Subcutaneous abdominal adipose tissue (tissue), 5 donors: ENCODE results near the gene DOCK7.
"Not testable (repeated sequence)": the region's sequence is repeated elsewhere in the genome, so short reads cannot be mapped to it uniquely, and the experiment has no call there.

ENCODE experiments used
- H3K27ac ChIP-seq: one replicate; pipeline ENCODE4 v1.7.0; 2013; ENCODE audit warnings: low read depth, mild to moderate bottlenecking, inconsistent platforms, low read length, moderate library complexity
- H3K27me3 ChIP-seq, 5 donors: one replicate each; pipeline ENCODE4 v1.7.0; 2013; ENCODE audit warnings: low read length in 5 of 5, inconsistent platforms in 1 of 5; ENCODE audit not compliant: control insufficient read depth in 5 of 5, insufficient read depth in 4 of 5
- H3K36me3 ChIP-seq, 5 donors: one replicate each; pipeline ENCODE4 v1.7.0; 2013; ENCODE audit warnings: low read length in 5 of 5; ENCODE audit not compliant: control insufficient read depth in 5 of 5, insufficient read depth in 5 of 5
- H3K4me1 ChIP-seq, 5 donors: one replicate each; pipeline ENCODE4 v1.7.0; 2013; ENCODE audit warnings: low read length in 5 of 5, mild to moderate bottlenecking in 3 of 5, moderate library complexity in 1 of 5; ENCODE audit not compliant: control insufficient read depth in 5 of 5, insufficient read depth in 5 of 5
- H3K4me3 ChIP-seq, 5 donors: one replicate each; pipeline ENCODE4 v1.7.0; 2013; ENCODE audit warnings: low read length in 5 of 5, low read depth in 1 of 5
- H3K9ac ChIP-seq, 5 donors: one replicate each; pipeline ENCODE4 v1.7.0; 2013; ENCODE audit warnings: low read length in 5 of 5, mild to moderate bottlenecking in 4 of 5, moderate library complexity in 3 of 5
- H3K9me3 ChIP-seq, 5 donors: one replicate each; pipeline ENCODE4 v1.7.0; 2013; ENCODE audit warnings: low read length in 5 of 5; ENCODE audit not compliant: control insufficient read depth in 5 of 5
- donor health status: healthy.
- donor health status: healthy.
- donor health status: healthy.
- donor health status: healthy.
- donor health status: healthy.

Gene DOCK7

GRCh38 chr1:62677822-62678221, 10.4 kb downstream of the DOCK7 start:
- H3K27me3 ChIP-seq, H3K9ac ChIP-seq, H3K36me3 ChIP-seq, H3K4me3 ChIP-seq, H3K27ac ChIP-seq, H3K9me3 ChIP-seq: not testable (repeated sequence)
- peaks cover 0 to 11% (median 0%) of the 10 kb centered on the region in 5 donors for H3K4me1 ChIP-seq

DNA sequence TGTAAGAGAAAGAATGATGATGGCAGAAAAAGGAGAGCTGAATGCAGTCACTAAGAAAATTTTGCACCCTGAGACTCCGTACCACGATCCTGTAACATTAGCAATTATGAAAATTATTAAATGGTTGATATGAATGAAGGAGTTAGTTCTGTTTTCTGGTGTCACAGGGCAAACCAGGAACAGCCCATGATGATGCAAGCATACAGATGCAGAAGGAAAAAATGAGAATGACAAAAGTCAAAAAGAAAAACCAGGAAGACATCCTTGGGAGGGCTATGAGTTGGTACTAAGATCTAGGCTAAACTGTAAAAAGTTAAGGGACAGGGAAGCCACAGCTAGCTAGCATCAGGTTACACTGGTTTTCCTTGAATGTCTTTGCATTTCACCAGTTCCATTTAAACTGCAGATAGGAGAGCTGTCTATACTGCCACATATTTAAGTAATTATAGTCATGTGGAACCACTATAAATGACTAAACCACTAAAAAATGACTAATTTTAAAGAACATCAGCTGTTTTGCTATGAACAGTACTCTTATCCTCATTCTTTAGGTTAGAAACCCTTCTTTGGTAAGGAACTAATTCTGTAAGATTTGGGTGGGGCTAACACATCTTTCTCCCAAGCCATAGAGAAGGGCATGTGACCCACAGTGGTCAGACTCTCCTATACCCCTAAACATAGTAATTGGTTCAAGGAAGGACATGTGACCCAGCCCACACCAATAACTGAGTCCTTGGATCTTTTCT, 11.4 kb downstream of the DOCK7 start:
- H3K9me3 ChIP-seq = no peaks in the 10 kb centered on the region
- H3K9ac ChIP-seq = no peak overlapping the region
- no peaks in the 10 kb centered on the region for H3K27me3 ChIP-seq
- H3K36me3 ChIP-seq = peaks cover 0 to 4% (median 0%) of the 10 kb centered on the region in 5 donors
- H3K4me3 ChIP-seq = no peak overlapping the region
- H3K4me1 ChIP-seq = peaks cover 0 to 6% (median 0%) of the 10 kb centered on the region in 5 donors
- H3K27ac ChIP-seq = no peak overlapping the region

- H3K9ac ChIP-seq = no peak overlapping the region
- H3K4me3 ChIP-seq = no peak overlapping the region
- H3K36me3 ChIP-seq = peaks cover 0 to 4% (median 0%) of the 10 kb centered on the region in 5 donors
- no peaks in the 10 kb centered on the region for H3K9me3 ChIP-seq
- no peak overlapping the region for H3K27ac ChIP-seq
- peaks cover 0 to 5% (median 0%) of the 10 kb centered on the region in 5 donors for H3K4me1 ChIP-seq
- no peaks in the 10 kb centered on the region for H3K27me3 ChIP-seq
These were observed 14.6 kb downstream of the DOCK7 start for GRCh38 chr1:62673629-62674028.

GRCh38 chr1:62672029-62672428, 16.2 kb downstream of the DOCK7 start:
- H3K27me3 ChIP-seq = no peaks in the 10 kb centered on the region
- H3K4me1 ChIP-seq = peaks cover 0 to 5% (median 0%) of the 10 kb centered on the region in 5 donors
- H3K36me3 ChIP-seq = peaks cover 0 to 4% (median 0%) of the 10 kb centered on the region in 5 donors
- no peak overlapping the region for H3K27ac ChIP-seq
- H3K4me3 ChIP-seq = no peak overlapping the region
- no peaks in the 10 kb centered on the region for H3K9me3 ChIP-seq
- H3K9ac ChIP-seq = no peak overlapping the region

DNA sequence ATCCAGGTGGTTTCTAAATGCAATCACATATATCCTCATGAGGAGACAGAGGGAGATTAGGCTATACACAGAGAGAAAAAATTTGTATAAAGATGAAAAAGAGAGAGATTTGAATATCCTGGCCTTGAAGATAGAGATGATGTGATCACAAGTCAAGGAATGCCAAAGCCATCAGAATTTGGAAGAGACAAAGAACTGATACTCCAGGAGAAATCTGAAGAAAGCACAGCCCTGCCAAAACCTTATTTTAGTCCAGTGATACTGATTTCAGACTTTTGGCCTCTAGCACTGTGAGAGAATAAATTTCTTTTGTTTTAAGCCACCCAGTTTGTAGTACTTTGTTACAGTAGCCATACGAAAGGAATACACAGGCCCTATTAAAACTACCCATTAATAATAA, 33.4 kb downstream of the DOCK7 start:
- Histone ChIP-seq H3K4me3 (no peak overlapping the region), H3K27ac (no peak overlapping the region), H3K9ac (no peak overlapping the region), H3K4me1 (peaks cover 0 to 8% (median 0%) of the 10 kb centered on the region in 5 donors), H3K27me3 (no peaks in the 10 kb centered on the region), H3K36me3 (peaks cover 3 to 11% (median 3%) of the 10 kb centered on the region in 5 donors), H3K9me3 (no peaks in the 10 kb centered on the region)

DNA sequence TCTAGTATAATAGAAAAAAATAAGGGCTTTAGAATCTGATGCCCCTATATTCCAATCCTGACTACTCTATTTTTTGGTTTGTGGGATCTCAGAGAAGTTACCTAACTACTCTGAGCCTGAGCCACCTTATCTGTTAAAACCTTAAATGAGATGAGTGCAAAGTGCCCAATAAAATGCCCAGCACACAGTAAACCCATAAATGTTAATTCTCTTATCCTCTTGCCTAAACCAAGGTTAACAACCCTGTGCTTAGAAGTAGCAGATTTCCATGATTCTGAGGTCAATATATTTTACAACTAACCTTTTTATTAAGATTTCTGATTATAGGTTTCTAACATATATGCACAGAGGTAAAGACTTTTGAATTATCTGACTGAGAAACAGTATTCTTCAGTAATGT, 35.8 kb downstream of the DOCK7 start:
- Histone ChIP-seq H3K9me3 (no peaks in the 10 kb centered on the region), H3K27me3 (no peaks in the 10 kb centered on the region), H3K4me3 (no peak overlapping the region)

DNA sequence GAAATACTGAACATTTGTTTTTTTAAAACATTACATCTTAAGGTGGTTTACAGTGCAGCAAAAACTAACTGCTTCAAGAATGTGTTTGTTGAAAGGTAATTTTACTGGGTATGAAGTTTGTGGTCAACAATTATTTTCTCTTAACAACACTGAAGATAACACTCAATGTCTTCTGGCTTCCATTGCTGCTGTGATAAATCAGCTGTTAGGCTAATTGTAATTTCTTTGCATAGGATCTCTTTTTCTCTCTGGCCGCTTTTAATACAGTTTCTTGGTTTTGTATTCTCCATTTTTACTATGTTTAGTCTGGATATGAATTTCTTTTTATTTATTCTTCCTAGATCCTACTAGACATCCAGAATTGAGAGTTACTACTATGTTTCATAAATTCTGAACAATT, 44.9 kb downstream of the DOCK7 start:
- no peaks in the 10 kb centered on the region for H3K27me3 ChIP-seq
- H3K4me3 ChIP-seq = no peak overlapping the region
- H3K27ac ChIP-seq = no peak overlapping the region
- peaks cover 14 to 36% (median 26%) of the 10 kb centered on the region in 5 donors for H3K36me3 ChIP-seq
- H3K9ac ChIP-seq = no peak overlapping the region
- H3K4me1 ChIP-seq = no peaks in the 10 kb centered on the region
- no peaks in the 10 kb centered on the region for H3K9me3 ChIP-seq

More for the DNA sequence above, 35.8 kb downstream of the DOCK7 start:
- Histone ChIP-seq H3K9ac (no peak overlapping the region), H3K4me1 (peaks cover 0 to 8% (median 0%) of the 10 kb centered on the region in 5 donors), H3K27ac (no peak overlapping the region), H3K36me3 (peaks cover 3 to 13% (median 7%) of the 10 kb centered on the region in 5 donors)

GRCh38 chr1:62637392-62638105, 50.6 kb downstream of the DOCK7 start:
- Histone ChIP-seq H3K9me3 (peaks cover 0 to 4% (median 0%) of the 10 kb centered on the region in 5 donors), H3K27ac (no peak overlapping the region), H3K27me3 (no peaks in the 10 kb centered on the region), H3K9ac (no peak overlapping the region), H3K4me1 (no peaks in the 10 kb centered on the region), H3K36me3 (peaks cover 15 to 27% (median 24%) of the 10 kb centered on the region in 5 donors), H3K4me3 (no peak overlapping the region)

GRCh38 chr1:62628506-62628905, 59.7 kb downstream of the DOCK7 start:
- H3K27ac ChIP-seq = no peak overlapping the region
- H3K36me3 ChIP-seq = peaks cover 7 to 26% (median 11%) of the 10 kb centered on the region in 5 donors
- H3K4me3 ChIP-seq = no peak overlapping the region
- H3K9me3 ChIP-seq = peaks cover 0 to 2% (median 0%) of the 10 kb centered on the region in 5 donors
- H3K27me3 ChIP-seq = no peaks in the 10 kb centered on the region
- H3K9ac ChIP-seq = no peak overlapping the region
- H3K4me1 ChIP-seq = peaks cover 0 to 13% (median 0%) of the 10 kb centered on the region in 5 donors

DNA sequence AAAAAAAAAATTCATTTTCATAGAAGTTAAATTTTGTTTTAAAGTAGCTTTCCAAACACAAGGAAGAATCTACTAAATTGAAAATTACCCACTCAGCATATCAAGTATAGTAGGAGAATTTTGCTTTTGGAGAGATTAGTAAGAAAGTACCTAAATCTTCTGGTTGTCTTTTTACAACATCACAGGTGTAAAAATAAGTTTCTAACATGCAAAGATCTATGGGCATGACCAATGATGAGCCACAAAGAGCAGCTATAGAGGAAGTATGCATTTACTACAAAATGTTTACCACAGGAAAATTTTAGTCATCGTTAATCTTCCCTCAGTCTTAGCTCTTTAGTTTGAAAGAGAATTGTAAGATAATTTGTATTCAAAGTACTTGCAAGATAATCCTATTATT, 62.8 kb downstream of the DOCK7 start:
- Histone ChIP-seq H3K27ac (no peak overlapping the region), H3K27me3 (no peaks in the 10 kb centered on the region), H3K4me3 (no peak overlapping the region), H3K9me3 (no peaks in the 10 kb centered on the region), H3K4me1 (peaks cover 0 to 9% (median 0%) of the 10 kb centered on the region in 5 donors), H3K9ac (no peak overlapping the region), H3K36me3 (peaks cover 2 to 9% (median 6%) of the 10 kb centered on the region in 5 donors)
